Fibroblast of skin of left quadriceps (primary cell): ENCODE results near the gene CPT2.

Experiments
- DNase-seq, 2 experiments: peaks; one replicate each; pipeline ENCODE4 v3.0.0-alpha.2; 2013; ENCODE audit warnings: low read depth in 2 of 2

CPT2 gene

GRCh38 chr1:53262000-53262399 is 65.4 kb downstream of the CPT2 start:
- DNase-seq: no peak
